ENCODE results near the gene XYLT1. TPM values are rescaled to one million over a fixed set of nuclear protein-coding genes. Genes with fewer than 3 reads are reported as not detected.

The XYLT1 gene
- total and polyA plus RNA-seq, 2 of the 8 experiments (the other 6 are each of a cell fraction or from before 2014, with no cell fraction given): 6.6 to 25.4 TPM

- TF ChIP-seq POU5F1 (IDR thresholded peaks at IDR 0.05; ENCODE audit: low read depth, low read length): no peak
- TF ChIP-seq TAF1 (IDR thresholded peaks at IDR 0.05; ENCODE audit: low read depth, low read length): no peak
- no peak for TF ChIP-seq CTCF (IDR thresholded peaks at IDR 0.05; ENCODE audit: control extremely low read depth in 1 of 3, insufficient read depth in 1 of 3, low read depth in 1 of 3, low read length in 3 of 3)
- no peak for TF ChIP-seq RXRA (IDR thresholded peaks at IDR 0.05; ENCODE audit: insufficient read depth, low read depth, low read length)
- TF ChIP-seq, protein P1, sequence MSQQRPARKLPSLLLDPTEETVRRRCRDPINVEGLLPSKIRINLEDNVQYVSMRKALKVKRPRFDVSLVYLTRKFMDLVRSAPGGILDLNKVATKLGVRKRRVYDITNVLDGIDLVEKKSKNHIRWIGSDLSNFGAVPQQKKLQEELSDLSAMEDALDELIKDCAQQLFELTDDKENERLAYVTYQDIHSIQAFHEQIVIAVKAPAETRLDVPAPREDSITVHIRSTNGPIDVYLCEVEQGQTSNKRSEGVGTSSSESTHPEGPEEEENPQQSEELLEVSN (IDR thresholded peaks at IDR 0.05): no peak
- TF ChIP-seq ASH2L (IDR thresholded peaks at IDR 0.05; ENCODE audit: low read length): no peak
- TF ChIP-seq CREB1 (IDR thresholded peaks at IDR 0.05): no peak
- TF ChIP-seq ZNF274 (IDR thresholded peaks at IDR 0.05; ENCODE audit: borderline replicate concordance, extremely low read depth, low read length): no peak
Observed at GRCh38 chr16:17098685-17099084, 372.1 kb downstream of the XYLT1 start (continued).

Data from H1 (cell line).